ENCODE measurements around the gene DAAM2.

Gene DAAM2

GRCh38 chr6:39791850-39792539 lies at the start of gene DAAM2:
Gene DAAM2 (plus strand): TSS chr6:39792376. CDS start chr6:39856303, 63,927 bp downstream.
- no peak for DNase-seq (ENCODE audit: low spot score)
- TF ChIP-seq, protein P1, sequence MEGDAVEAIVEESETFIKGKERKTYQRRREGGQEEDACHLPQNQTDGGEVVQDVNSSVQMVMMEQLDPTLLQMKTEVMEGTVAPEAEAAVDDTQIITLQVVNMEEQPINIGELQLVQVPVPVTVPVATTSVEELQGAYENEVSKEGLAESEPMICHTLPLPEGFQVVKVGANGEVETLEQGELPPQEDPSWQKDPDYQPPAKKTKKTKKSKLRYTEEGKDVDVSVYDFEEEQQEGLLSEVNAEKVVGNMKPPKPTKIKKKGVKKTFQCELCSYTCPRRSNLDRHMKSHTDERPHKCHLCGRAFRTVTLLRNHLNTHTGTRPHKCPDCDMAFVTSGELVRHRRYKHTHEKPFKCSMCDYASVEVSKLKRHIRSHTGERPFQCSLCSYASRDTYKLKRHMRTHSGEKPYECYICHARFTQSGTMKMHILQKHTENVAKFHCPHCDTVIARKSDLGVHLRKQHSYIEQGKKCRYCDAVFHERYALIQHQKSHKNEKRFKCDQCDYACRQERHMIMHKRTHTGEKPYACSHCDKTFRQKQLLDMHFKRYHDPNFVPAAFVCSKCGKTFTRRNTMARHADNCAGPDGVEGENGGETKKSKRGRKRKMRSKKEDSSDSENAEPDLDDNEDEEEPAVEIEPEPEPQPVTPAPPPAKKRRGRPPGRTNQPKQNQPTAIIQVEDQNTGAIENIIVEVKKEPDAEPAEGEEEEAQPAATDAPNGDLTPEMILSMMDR (IDR thresholded peaks at IDR 0.05; ENCODE audit: extremely low read depth, insufficient read depth, missing control alignments): no peak

DNA sequence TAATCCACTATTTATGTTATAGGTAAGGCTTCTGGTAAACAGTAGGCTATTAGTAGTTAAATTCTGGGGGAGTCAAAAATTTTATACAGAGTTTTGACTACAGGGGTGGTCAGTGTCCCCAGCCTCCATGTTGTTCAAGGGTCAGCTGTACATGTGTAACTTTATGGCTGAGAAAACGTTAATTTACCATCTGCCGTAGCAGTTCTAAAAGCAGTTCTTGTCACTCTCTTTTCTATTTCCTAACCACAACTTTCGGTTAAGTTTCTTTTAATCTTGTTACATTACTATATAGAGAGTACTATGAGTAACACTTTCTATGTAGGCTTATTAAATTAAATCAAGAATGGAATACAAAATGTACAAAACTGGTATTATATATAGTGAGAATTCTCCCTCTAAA lies 45.4 kb upstream of the DAAM2 start:
- in situ Hi-C loops (cut with MboI; ENCODE audit: low pct_unique_long_range_greater_than_20kb, low sequenced_read_pairs, unreplicated experiment): no loop called here
- no peak for DNase-seq (ENCODE audit: low spot score)
- TF ChIP-seq, protein P1 (IDR thresholded peaks at IDR 0.05; ENCODE audit: extremely low read depth, insufficient read depth, missing control alignments): no peak

More at GRCh38 chr6:39791850-39792539, at the start of gene DAAM2:
- in situ Hi-C loops (cut with MboI; ENCODE audit: low pct_unique_long_range_greater_than_20kb, low sequenced_read_pairs, unreplicated experiment): no loop called here

DNA sequence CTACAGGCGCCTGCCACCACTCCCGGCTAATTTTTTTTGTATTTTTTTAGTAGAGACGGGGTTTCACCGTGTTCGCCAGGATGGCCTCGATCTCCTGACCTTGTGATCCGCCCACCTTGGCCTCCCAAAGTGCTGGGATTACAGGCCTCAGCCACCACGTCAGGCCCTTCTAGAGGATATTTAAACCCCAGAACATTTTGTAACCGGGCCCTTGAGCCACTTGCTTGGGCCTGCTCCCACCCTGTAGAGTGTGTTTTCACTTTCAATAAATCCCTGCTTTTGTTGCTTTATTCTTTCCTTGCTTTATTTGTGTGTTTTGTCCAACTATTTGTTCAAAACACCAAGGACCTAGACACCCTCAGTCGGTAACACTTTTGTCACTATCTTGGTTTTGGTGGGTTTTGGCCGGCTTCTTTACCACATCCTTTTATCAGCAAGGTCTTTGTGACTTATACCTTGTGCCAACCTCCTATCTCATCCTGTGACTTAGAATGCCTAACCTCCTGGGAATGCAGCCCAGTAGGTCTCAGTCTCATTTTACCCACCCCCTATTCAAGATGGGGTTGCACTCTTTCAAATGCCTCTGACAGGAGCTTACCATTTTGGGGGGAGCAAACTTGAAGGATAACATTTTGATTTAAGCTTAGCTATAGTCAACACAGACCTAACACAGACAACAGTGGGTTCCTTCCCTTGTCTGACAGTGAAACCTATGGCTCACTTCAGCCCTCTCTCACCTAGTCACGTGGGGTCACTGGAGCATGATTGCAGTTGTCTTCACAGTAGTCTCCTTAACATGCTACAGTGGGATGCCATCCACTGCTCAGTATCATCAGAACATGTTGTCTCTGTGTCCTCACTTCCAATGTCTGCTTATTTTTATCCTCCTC lies 39.1 kb upstream of the DAAM2 start:
- no peak for DNase-seq (ENCODE audit: low spot score)
- TF ChIP-seq, protein P1 (IDR thresholded peaks at IDR 0.05; ENCODE audit: extremely low read depth, insufficient read depth, missing control alignments): no peak
- in situ Hi-C loops (cut with MboI; ENCODE audit: low pct_unique_long_range_greater_than_20kb, low sequenced_read_pairs, unreplicated experiment): no loop called here

DNA sequence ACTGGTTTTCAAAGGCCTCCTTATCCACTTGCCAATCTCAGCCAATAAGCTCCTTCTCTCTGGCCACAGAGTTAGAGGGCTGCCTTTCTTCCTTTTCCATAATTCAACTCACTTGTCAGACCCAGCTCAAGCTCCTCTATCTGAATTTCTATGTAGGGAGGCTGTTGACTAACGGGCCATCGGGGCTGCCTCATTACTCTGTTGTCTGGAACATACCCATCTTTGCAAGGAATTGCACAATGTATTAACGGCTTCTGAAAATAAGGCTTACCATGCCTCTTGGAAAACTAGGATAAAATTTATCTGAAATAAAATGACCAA lies 38.5 kb upstream of the DAAM2 start:
- TF ChIP-seq, protein P1 (IDR thresholded peaks at IDR 0.05; ENCODE audit: extremely low read depth, insufficient read depth, missing control alignments): no peak
- DNase-seq (ENCODE audit: low spot score): no peak
- in situ Hi-C loops (cut with MboI; ENCODE audit: low pct_unique_long_range_greater_than_20kb, low sequenced_read_pairs, unreplicated experiment): no loop called here

- DNase-seq (ENCODE audit: low spot score): no peak
- TF ChIP-seq, protein P1 (IDR thresholded peaks at IDR 0.05; ENCODE audit: extremely low read depth, insufficient read depth, missing control alignments): no peak
- in situ Hi-C loops (cut with MboI; ENCODE audit: low pct_unique_long_range_greater_than_20kb, low sequenced_read_pairs, unreplicated experiment): no loop called here
These were observed 37.6 kb upstream of the DAAM2 start for GRCh38 chr6:39754514-39755115.

- TF ChIP-seq, protein P1 (IDR thresholded peaks at IDR 0.05; ENCODE audit: extremely low read depth, insufficient read depth, missing control alignments): no peak
- in situ Hi-C loops (cut with MboI; ENCODE audit: low pct_unique_long_range_greater_than_20kb, low sequenced_read_pairs, unreplicated experiment): no loop called here
These were observed 36.9 kb upstream of the DAAM2 start for GRCh38 chr6:39755231-39755630.

More at GRCh38 chr6:39755231-39755630, 36.9 kb upstream of the DAAM2 start:
- DNase-seq (ENCODE audit: low spot score): no peak
